Natural killer cell (primary cell): ENCODE results near the gene HS3ST4. TPM values are rescaled to one million over a fixed set of nuclear protein-coding genes. Genes with fewer than 3 reads are reported as not detected.

ENCODE experiments used
- ATAC-seq, 3 donors: fragments of 150-1000 bp in 2 of 3; fragments of 200-7000 bp in 1 of 3; cut with Tn5 transposase; 1 replicate in 1 of 3; 2 replicates in 2 of 3; pipeline ENCODE4 v1.10.0; 2021; ENCODE audit warnings: mild to moderate bottlenecking in 2 of 3, moderate library complexity in 2 of 3
- DNase-seq, 2 donors: peaks; one replicate each; pipeline versions ENCODE4 v3.0.0 to v3.0.0-alpha.2; 2013 to 2021; ENCODE audit warnings: mixed read lengths in 1 of 2
- H3K27ac ChIP-seq: one replicate; pipeline ENCODE4 v1.5.1; 2013; ENCODE audit warnings: mild to moderate bottlenecking, low read length
- H3K27me3 ChIP-seq: one replicate; pipeline ENCODE4 v1.6.1; 2013; ENCODE audit warnings: low read length; ENCODE audit not compliant: control insufficient read depth, insufficient read depth
- H3K36me3 ChIP-seq: one replicate; pipeline ENCODE4 v1.6.1; 2013; ENCODE audit warnings: low read length; ENCODE audit not compliant: control insufficient read depth, insufficient read depth
- H3K4me1 ChIP-seq: one replicate; pipeline ENCODE4 v1.6.1; 2013; ENCODE audit warnings: low read length; ENCODE audit not compliant: control insufficient read depth, insufficient read depth
- H3K4me3 ChIP-seq: one replicate; pipeline ENCODE4 v1.5.1; 2013; ENCODE audit warnings: low read length
- H3K9me3 ChIP-seq: one replicate; pipeline ENCODE4 v1.6.1; 2013; ENCODE audit warnings: low read length; ENCODE audit not compliant: control insufficient read depth, insufficient read depth
- H3K27ac Mint-ChIP-seq, 2 donors: one replicate each; pipeline ENCODE4 v1.8.0; 2022; ENCODE audit warnings: mild to moderate bottlenecking in 2 of 2, mixed read lengths in 2 of 2, moderate library complexity in 1 of 2
- H3K27me3 Mint-ChIP-seq, 2 donors: one replicate each; pipeline ENCODE4 v1.8.0; 2022; ENCODE audit warnings: low read depth in 2 of 2, mixed read lengths in 2 of 2
- H3K36me3 Mint-ChIP-seq: one replicate; pipeline ENCODE4 v1.8.0; 2022; ENCODE audit warnings: mixed read lengths
- H3K4me1 Mint-ChIP-seq, 2 donors: one replicate each; pipeline ENCODE4 v1.8.0; 2022; ENCODE audit warnings: mixed read lengths in 2 of 2
- H3K4me3 Mint-ChIP-seq: one replicate; pipeline ENCODE4 v1.8.0; 2022; ENCODE audit warnings: mild to moderate bottlenecking, moderate library complexity, mixed read lengths
- H3K9me3 Mint-ChIP-seq, 2 donors: one replicate each; pipeline ENCODE4 v1.8.0; 2022; ENCODE audit warnings: mixed read lengths in 2 of 2
- WGBS: methylation state at CpG from one replicate; pipeline ENCODE4 v1.1.7; 2013; ENCODE audit warnings: missing lambda C conversion rate; ENCODE audit not compliant: insufficient coverage; 5-methylcytosine and 5-hydroxymethylcytosine counted together
- intact Hi-C: fragments of 100-400 bp; cut with micrococcal nuclease; formaldehyde crosslinking; loops from one replicate; pipeline ENCODE4 v1.14.2; 2022
- total RNA-seq, 4 donors: library from RNA; stranded (reverse); fragments of 120-200 nt in 1 of 4; gene quantifications; one replicate each; pipeline versions ENCODE4 v1.2.3 to v1.2.4, GENCODE V29; 2013 to 2022
- TF ChIP-seq, protein P1 (sequence below): fragments of 200-600 bp; IDR thresholded peaks from one replicate; pipeline ENCODE4 v1.8.0; 2022; ENCODE audit warnings: antibody characterized with exemption

The HS3ST4 gene
- total RNA-seq, 3 donors from 2014 or later (not counting 1 experiment from before 2014, with no cell fraction given): not detected

GRCh38 chr16:25867041-25867440 is 175.3 kb downstream of the HS3ST4 start:
- Mint-ChIP-seq H3K27ac (no peak overlapping the region), H3K4me1 (no peaks in the 10 kb centered on the region), H3K9me3 (peaks cover 0 to 6% of the 10 kb centered on the region in 2 donors), H3K36me3 (no peaks in the 10 kb centered on the region), H3K4me3 (no peak overlapping the region), H3K27me3 (peaks cover 0 to 10% of the 10 kb centered on the region in 2 donors)
- H3K4me1 ChIP-seq: no peaks in the 10 kb centered on the region
- DNase-seq: no peak
- no peaks in the 10 kb centered on the region for H3K27me3 ChIP-seq
- no peaks in the 10 kb centered on the region for H3K9me3 ChIP-seq
- H3K36me3 ChIP-seq: no peaks in the 10 kb centered on the region
- TF ChIP-seq, protein P1, sequence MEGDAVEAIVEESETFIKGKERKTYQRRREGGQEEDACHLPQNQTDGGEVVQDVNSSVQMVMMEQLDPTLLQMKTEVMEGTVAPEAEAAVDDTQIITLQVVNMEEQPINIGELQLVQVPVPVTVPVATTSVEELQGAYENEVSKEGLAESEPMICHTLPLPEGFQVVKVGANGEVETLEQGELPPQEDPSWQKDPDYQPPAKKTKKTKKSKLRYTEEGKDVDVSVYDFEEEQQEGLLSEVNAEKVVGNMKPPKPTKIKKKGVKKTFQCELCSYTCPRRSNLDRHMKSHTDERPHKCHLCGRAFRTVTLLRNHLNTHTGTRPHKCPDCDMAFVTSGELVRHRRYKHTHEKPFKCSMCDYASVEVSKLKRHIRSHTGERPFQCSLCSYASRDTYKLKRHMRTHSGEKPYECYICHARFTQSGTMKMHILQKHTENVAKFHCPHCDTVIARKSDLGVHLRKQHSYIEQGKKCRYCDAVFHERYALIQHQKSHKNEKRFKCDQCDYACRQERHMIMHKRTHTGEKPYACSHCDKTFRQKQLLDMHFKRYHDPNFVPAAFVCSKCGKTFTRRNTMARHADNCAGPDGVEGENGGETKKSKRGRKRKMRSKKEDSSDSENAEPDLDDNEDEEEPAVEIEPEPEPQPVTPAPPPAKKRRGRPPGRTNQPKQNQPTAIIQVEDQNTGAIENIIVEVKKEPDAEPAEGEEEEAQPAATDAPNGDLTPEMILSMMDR: no peak
- intact Hi-C loops: no loop called here
- no peak for ATAC-seq
- H3K4me3 ChIP-seq: no peak overlapping the region
- no peak overlapping the region for H3K27ac ChIP-seq
- WGBS: 51% methylated on average over 2 of the region's 2 CpGs

- Mint-ChIP-seq H3K36me3 (no peaks in the 10 kb centered on the region), H3K27me3 (peaks cover 0 to 10% of the 10 kb centered on the region in 2 donors), H3K4me1 (no peaks in the 10 kb centered on the region), H3K9me3 (peaks cover 3 to 6% of the 10 kb centered on the region in 2 donors), H3K27ac (no peak overlapping the region), H3K4me3 (no peak overlapping the region)
- ATAC-seq (no peak), DNase-seq (no peak)
- TF ChIP-seq, protein P1: no peak
- Histone ChIP-seq H3K9me3 (no peaks in the 10 kb centered on the region), H3K27me3 (no peaks in the 10 kb centered on the region), H3K27ac (no peak overlapping the region), H3K4me3 (no peak overlapping the region), H3K36me3 (no peaks in the 10 kb centered on the region), H3K4me1 (no peaks in the 10 kb centered on the region)
- intact Hi-C loops: no loop called here
- WGBS: 72% methylated on average over 6 of the region's 6 CpGs
Measured at GRCh38 chr16:25868106-25868505, 176.3 kb downstream of the HS3ST4 start.

- Histone ChIP-seq H3K36me3 (no peaks in the 10 kb centered on the region), H3K27me3 (no peaks in the 10 kb centered on the region), H3K9me3 (no peaks in the 10 kb centered on the region), H3K27ac (no peak overlapping the region), H3K4me1 (no peaks in the 10 kb centered on the region), H3K4me3 (no peak overlapping the region)
- H3K9me3 Mint-ChIP-seq: peaks cover 6 to 10% of the 10 kb centered on the region in 2 donors
- H3K27me3 Mint-ChIP-seq: peaks cover 0 to 10% of the 10 kb centered on the region in 2 donors
- 57% methylated on average over 9 of the region's 9 CpGs for WGBS
- H3K27ac Mint-ChIP-seq: no peak overlapping the region
- H3K4me3 Mint-ChIP-seq: no peak overlapping the region
- intact Hi-C loops: no loop called here
- DNase-seq (no peak), ATAC-seq (no peak)
- H3K4me1 Mint-ChIP-seq: no peaks in the 10 kb centered on the region
- TF ChIP-seq, protein P1: no peak
- no peaks in the 10 kb centered on the region for H3K36me3 Mint-ChIP-seq
Measured at GRCh38 chr16:25868706-25869370, 177.1 kb downstream of the HS3ST4 start.
